H9 (cell line): ENCODE data around the gene RCN1. TPM values are rescaled to one million over a fixed set of nuclear protein-coding genes. Genes with fewer than 3 reads are reported as not detected.

Experiments used
- DNase-seq: peaks from one replicate; pipeline ENCODE4 v3.0.0-alpha.2; 2017
- H2AFZ ChIP-seq: one replicate; pipeline ENCODE4 v1.6.1; 2013; ENCODE audit warnings: mild to moderate bottlenecking, low read length, control low read depth, moderate library complexity
- H2AK5ac ChIP-seq: 2 replicates; pipeline ENCODE4 v1.6.1; 2013; ENCODE audit warnings: low read length, control low read depth, mixed read lengths; ENCODE audit not compliant: insufficient read length
- H2BK120ac ChIP-seq: one replicate; pipeline ENCODE4 v1.6.1; 2013; ENCODE audit warnings: low read depth, mild to moderate bottlenecking, low read length, control low read depth, inconsistent platforms; ENCODE audit not compliant: poor library complexity, severe bottlenecking
- H2BK12ac ChIP-seq: 2 replicates; pipeline ENCODE4 v1.6.1; 2013; ENCODE audit warnings: low read length, control low read depth, mixed read lengths, low read depth; ENCODE audit not compliant: insufficient read length
- H2BK15ac ChIP-seq: 2 replicates; pipeline ENCODE4 v1.6.1; 2013; ENCODE audit warnings: low read depth, low read length, control low read depth
- H2BK20ac ChIP-seq: one replicate; pipeline ENCODE4 v1.6.1; 2013; ENCODE audit warnings: low read depth, mild to moderate bottlenecking, low read length, control low read depth, inconsistent platforms; ENCODE audit not compliant: poor library complexity, severe bottlenecking
- H2BK5ac ChIP-seq: 2 replicates; pipeline ENCODE4 v1.6.1; 2013; ENCODE audit warnings: low read length, control low read depth, mixed read lengths; ENCODE audit not compliant: insufficient read length
- H3K14ac ChIP-seq: 2 replicates; pipeline ENCODE4 v1.6.1; 2013; ENCODE audit warnings: low read length, control low read depth; ENCODE audit not compliant: insufficient read depth
- H3K18ac ChIP-seq: 2 replicates; pipeline ENCODE4 v1.6.1; 2013; ENCODE audit warnings: low read depth, mild to moderate bottlenecking, mixed read lengths, low read length, control low read depth; ENCODE audit not compliant: insufficient read length
- H3K23ac ChIP-seq: 2 replicates; pipeline ENCODE4 v1.6.1; 2013; ENCODE audit warnings: low read length, control low read depth, mixed read lengths, low read depth; ENCODE audit not compliant: insufficient read length
- H3K23me2 ChIP-seq: 2 replicates; pipeline ENCODE4 v1.6.1; 2013; ENCODE audit warnings: low read depth, mild to moderate bottlenecking, mixed read lengths, low read length, control low read depth; ENCODE audit not compliant: insufficient read length, poor library complexity, severe bottlenecking
- H3K27ac ChIP-seq: 2 replicates; pipeline ENCODE4 v1.5.1; 2013; ENCODE audit warnings: low read length, control low read depth, mixed read lengths, low read depth; ENCODE audit not compliant: insufficient read length
- H3K27me3 ChIP-seq: 2 replicates; pipeline ENCODE4 v1.6.1; 2013; ENCODE audit warnings: low read length, control low read depth, inconsistent platforms; ENCODE audit not compliant: insufficient read depth
- H3K4ac ChIP-seq: 2 replicates; pipeline ENCODE4 v1.6.1; 2013; ENCODE audit warnings: low read depth, mild to moderate bottlenecking, control low read depth, inconsistent platforms, low read length, moderate library complexity
- H3K4me1 ChIP-seq: 2 replicates; pipeline ENCODE4 v1.6.1; 2013; ENCODE audit warnings: low read length, control low read depth, inconsistent platforms; ENCODE audit not compliant: insufficient read depth
- H3K4me2 ChIP-seq: 2 replicates; pipeline ENCODE4 v1.6.1; 2013; ENCODE audit warnings: low read length, control low read depth, mixed read lengths; ENCODE audit not compliant: insufficient read length, insufficient read depth
- H3K56ac ChIP-seq: 2 replicates; pipeline ENCODE4 v1.6.1; 2013; ENCODE audit warnings: low read depth, mild to moderate bottlenecking, mixed read lengths, low read length, control low read depth; ENCODE audit not compliant: insufficient read length
- H3K79me1 ChIP-seq: 2 replicates; pipeline ENCODE4 v1.6.1; 2013; ENCODE audit warnings: low read depth, mild to moderate bottlenecking, moderate library complexity, low read length, control low read depth, inconsistent platforms; ENCODE audit not compliant: insufficient read depth, poor library complexity, severe bottlenecking
- H3K79me2 ChIP-seq: 2 replicates; pipeline ENCODE4 v1.6.1; 2013; ENCODE audit warnings: low read length, control low read depth, inconsistent platforms; ENCODE audit not compliant: insufficient read depth
- H3K9ac ChIP-seq: 2 replicates; pipeline ENCODE4 v1.6.1; 2013; ENCODE audit warnings: low read length, control low read depth, mixed read lengths; ENCODE audit not compliant: insufficient read length; ENCODE audit errors: extremely low read depth
- H3K9me3 ChIP-seq: one replicate; pipeline ENCODE4 v1.6.1; 2013; ENCODE audit warnings: low read depth, low read length, inconsistent platforms; ENCODE audit not compliant: control insufficient read depth
- H3T11ph ChIP-seq: one replicate; pipeline ENCODE4 v1.6.1; 2013; ENCODE audit warnings: mild to moderate bottlenecking, low read length, control low read depth, inconsistent platforms
- H4K20me1 ChIP-seq: one replicate; pipeline ENCODE4 v1.6.1; 2013; ENCODE audit not compliant: control insufficient read depth, insufficient read length, insufficient read depth
- H4K5ac ChIP-seq: 2 replicates; pipeline ENCODE4 v1.6.1; 2013; ENCODE audit warnings: low read depth, mild to moderate bottlenecking, mixed read lengths, low read length, control low read depth; ENCODE audit not compliant: insufficient read length
- H4K8ac ChIP-seq: replicated peaks from 2 replicates; pipeline ENCODE4 v1.6.1; 2013; ENCODE audit warnings: low read length, control low read depth, mixed read lengths, low read depth; ENCODE audit not compliant: insufficient read length
- H4K91ac ChIP-seq: 2 replicates; pipeline ENCODE4 v1.6.1; 2013; ENCODE audit warnings: low read depth, mild to moderate bottlenecking, moderate library complexity, mixed read lengths, low read length, control low read depth; ENCODE audit not compliant: insufficient read length
- H3K27ac Mint-ChIP-seq, 3 experiments: 2 replicates in 2 of 3; 3 replicates in 1 of 3; pipeline ENCODE4 v1.8.0; 2020 to 2021; ENCODE audit warnings: mixed read lengths in 3 of 3, mild to moderate bottlenecking in 1 of 3, moderate library complexity in 1 of 3
- H3K27me3 Mint-ChIP-seq: 2 replicates; pipeline ENCODE4 v1.8.0; 2021; ENCODE audit warnings: low read depth, mild to moderate bottlenecking, moderate library complexity, mixed read lengths
- H3K36me3 Mint-ChIP-seq, 3 experiments: 2 replicates in 2 of 3; 3 replicates in 1 of 3; pipeline ENCODE4 v1.8.0; 2020 to 2021; ENCODE audit warnings: low read depth in 3 of 3, mixed read lengths in 3 of 3; ENCODE audit not compliant: insufficient read depth in 1 of 3
- H3K4me1 Mint-ChIP-seq, 2 experiments: 2 replicates each; pipeline ENCODE4 v1.8.0; 2020; ENCODE audit warnings: mixed read lengths in 2 of 2
- H3K4me3 Mint-ChIP-seq, 2 experiments: 2 replicates in 1 of 2; 3 replicates in 1 of 2; pipeline ENCODE4 v1.8.0; 2020 to 2021; ENCODE audit warnings: mild to moderate bottlenecking in 2 of 2, mixed read lengths in 2 of 2, moderate library complexity in 1 of 2
- H3K9me3 Mint-ChIP-seq, 2 experiments: 2 replicates in 1 of 2; 3 replicates in 1 of 2; pipeline ENCODE4 v1.8.0; 2020; ENCODE audit warnings: mild to moderate bottlenecking in 2 of 2, mixed read lengths in 2 of 2, moderate library complexity in 1 of 2
- WGBS: extraction: QIAGEN DNeasy Blood & Tissue Kit; methylation state at CpG from one replicate; pipeline ENCODE4 v1.1.7; 2013; ENCODE audit warnings: missing lambda C conversion rate, low lambda C conversion rate, mixed read lengths; ENCODE audit not compliant: insufficient read length; ENCODE audit errors: extremely low coverage; 5-methylcytosine and 5-hydroxymethylcytosine counted together
- total RNA-seq: library from RNA; stranded (reverse); gene quantifications from 2 replicates; pipeline ENCODE4 v1.2.1, GENCODE V29; 2021
- TF ChIP-seq, protein P1 (sequence below): fragments of 200-600 bp; sonication (generic); conservative IDR thresholded peaks from 3 replicates; pipeline ENCODE4 v1.8.0; 2021; ENCODE audit warnings: antibody characterized with exemption, mild to moderate bottlenecking

RCN1 gene
- total RNA-seq, 1 experiment from 2014 or later: 109 TPM

DNA sequence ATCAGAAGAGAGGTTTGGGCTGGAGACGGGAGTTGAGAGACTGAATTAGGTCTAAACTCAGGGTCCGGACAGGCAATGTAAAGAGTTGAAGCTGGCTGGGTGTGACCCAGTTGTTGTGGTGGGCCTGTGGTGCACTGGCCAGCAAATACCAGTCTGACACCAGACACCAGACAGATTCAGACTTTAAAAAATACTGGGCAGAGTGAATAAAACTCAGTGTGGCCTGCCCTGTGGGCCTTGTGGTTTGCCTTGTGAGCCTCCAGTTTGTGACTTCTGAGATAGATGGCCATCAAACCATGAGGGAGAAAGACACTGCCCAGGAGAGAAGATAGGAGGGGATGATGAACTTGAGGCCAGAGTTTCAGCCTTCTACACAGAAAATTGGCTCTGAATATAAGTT, 25.8 kb downstream of the RCN1 start:
- Mint-ChIP-seq H3K4me1 (peaks cover 7 to 10% of the 10 kb centered on the region in 2 experiments), H3K27me3 (peaks cover 2% of the 10 kb centered on the region; the same call in 1 of the 2 replicates), H3K9me3 (peaks cover 2 to 3% of the 10 kb centered on the region in 2 experiments; a peak in 2 of 5 replicates), H3K4me3 (no peak overlapping the region; a peak in 1 of 5 replicates), H3K27ac (no peak overlapping the region), H3K36me3 (no peaks in the 10 kb centered on the region)
- H2BK15ac ChIP-seq: no peak overlapping the region
- H2AFZ ChIP-seq: no peak overlapping the region
- no peak overlapping the region for H4K5ac ChIP-seq
- H3K9me3 ChIP-seq: no peaks in the 10 kb centered on the region
- no peak overlapping the region for H3K14ac ChIP-seq
- H3K18ac ChIP-seq: no peak overlapping the region
- no peak overlapping the region for H3K4me2 ChIP-seq
- no peaks in the 10 kb centered on the region for H3K23me2 ChIP-seq
- WGBS: no CpG with 5 or more reads among the region's 2 CpGs
- no peak overlapping the region for H4K91ac ChIP-seq
- no peak for DNase-seq
- no peak overlapping the region for H3K27ac ChIP-seq
- no peak overlapping the region for H2BK5ac ChIP-seq
- no peak overlapping the region for H2BK12ac ChIP-seq
- no peak overlapping the region for H3K9ac ChIP-seq
- H3K27me3 ChIP-seq: no peaks in the 10 kb centered on the region
- H3K79me1 ChIP-seq: no peaks in the 10 kb centered on the region
- no peaks in the 10 kb centered on the region for H3K79me2 ChIP-seq
- H2BK20ac ChIP-seq: no peak overlapping the region
- no peak overlapping the region for H3T11ph ChIP-seq
- TF ChIP-seq, protein P1, sequence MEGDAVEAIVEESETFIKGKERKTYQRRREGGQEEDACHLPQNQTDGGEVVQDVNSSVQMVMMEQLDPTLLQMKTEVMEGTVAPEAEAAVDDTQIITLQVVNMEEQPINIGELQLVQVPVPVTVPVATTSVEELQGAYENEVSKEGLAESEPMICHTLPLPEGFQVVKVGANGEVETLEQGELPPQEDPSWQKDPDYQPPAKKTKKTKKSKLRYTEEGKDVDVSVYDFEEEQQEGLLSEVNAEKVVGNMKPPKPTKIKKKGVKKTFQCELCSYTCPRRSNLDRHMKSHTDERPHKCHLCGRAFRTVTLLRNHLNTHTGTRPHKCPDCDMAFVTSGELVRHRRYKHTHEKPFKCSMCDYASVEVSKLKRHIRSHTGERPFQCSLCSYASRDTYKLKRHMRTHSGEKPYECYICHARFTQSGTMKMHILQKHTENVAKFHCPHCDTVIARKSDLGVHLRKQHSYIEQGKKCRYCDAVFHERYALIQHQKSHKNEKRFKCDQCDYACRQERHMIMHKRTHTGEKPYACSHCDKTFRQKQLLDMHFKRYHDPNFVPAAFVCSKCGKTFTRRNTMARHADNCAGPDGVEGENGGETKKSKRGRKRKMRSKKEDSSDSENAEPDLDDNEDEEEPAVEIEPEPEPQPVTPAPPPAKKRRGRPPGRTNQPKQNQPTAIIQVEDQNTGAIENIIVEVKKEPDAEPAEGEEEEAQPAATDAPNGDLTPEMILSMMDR: no peak
- H4K8ac ChIP-seq: no peak overlapping the region
- no peaks in the 10 kb centered on the region for H4K20me1 ChIP-seq
- no peak overlapping the region for H3K56ac ChIP-seq
- H2AK5ac ChIP-seq: no peak overlapping the region
- no peaks in the 10 kb centered on the region for H3K4me1 ChIP-seq
- H2BK120ac ChIP-seq: no peak overlapping the region
- no peak overlapping the region for H3K23ac ChIP-seq
- no peak overlapping the region for H3K4ac ChIP-seq
